NCI-H82 treated with DMSO at 0.1 percent for 48 hours (cell line): ENCODE data around the gene CALHM2.
"Not testable (repeated sequence)": the region's sequence is repeated elsewhere in the genome, so short reads cannot be mapped to it uniquely, and the experiment has no call there.

Experiments
- DNase-seq: peaks from one replicate; lab custom pipeline; 2025; ENCODE audit not compliant: unreplicated experiment; lab: John Stamatoyannopoulos, UW

Gene CALHM2

GRCh38 chr10:103419101-103419500 lies 33.1 kb downstream of the CALHM2 start:
- DNase-seq = no peak

GRCh38 chr10:103417601-103418000 lies 34.6 kb downstream of the CALHM2 start:
- no peak for DNase-seq

- DNase-seq = not testable (repeated sequence)
These were observed 35.1 kb downstream of the CALHM2 start for GRCh38 chr10:103417148-103417469.

- DNase-seq = no peak
These were observed 35.6 kb downstream of the CALHM2 start for GRCh38 chr10:103416436-103417147.

- no peak for DNase-seq
These were observed 36.6 kb downstream of the CALHM2 start for GRCh38 chr10:103415581-103415980.

GRCh38 chr10:103413564-103413963 lies 38.6 kb downstream of the CALHM2 start:
- no peak for DNase-seq

GRCh38 chr10:103397191-103397825 lies 54.9 kb downstream of the CALHM2 start:
- DNase-seq = no peak

- DNase-seq = no peak
These were observed 55.4 kb downstream of the CALHM2 start for GRCh38 chr10:103396789-103397087.
